C4-2B (cell line): ENCODE results near the gene NINL.

Experiments
- ZFX ChIP-seq: fragments of 450-650 bp; IDR thresholded peaks from 2 replicates; pipeline ENCODE4 v1.6.1; 2017
- TF ChIP-seq, protein P1 (sequence below): fragments of 450-650 bp; conservative IDR thresholded peaks from 2 replicates; pipeline ENCODE4 v1.5.1; 2017; ENCODE audit warnings: mild to moderate bottlenecking

GRCh38 chr20:25507385-25508082 lies 77.8 kb downstream of the NINL start:
- TF ChIP-seq, protein P1, sequence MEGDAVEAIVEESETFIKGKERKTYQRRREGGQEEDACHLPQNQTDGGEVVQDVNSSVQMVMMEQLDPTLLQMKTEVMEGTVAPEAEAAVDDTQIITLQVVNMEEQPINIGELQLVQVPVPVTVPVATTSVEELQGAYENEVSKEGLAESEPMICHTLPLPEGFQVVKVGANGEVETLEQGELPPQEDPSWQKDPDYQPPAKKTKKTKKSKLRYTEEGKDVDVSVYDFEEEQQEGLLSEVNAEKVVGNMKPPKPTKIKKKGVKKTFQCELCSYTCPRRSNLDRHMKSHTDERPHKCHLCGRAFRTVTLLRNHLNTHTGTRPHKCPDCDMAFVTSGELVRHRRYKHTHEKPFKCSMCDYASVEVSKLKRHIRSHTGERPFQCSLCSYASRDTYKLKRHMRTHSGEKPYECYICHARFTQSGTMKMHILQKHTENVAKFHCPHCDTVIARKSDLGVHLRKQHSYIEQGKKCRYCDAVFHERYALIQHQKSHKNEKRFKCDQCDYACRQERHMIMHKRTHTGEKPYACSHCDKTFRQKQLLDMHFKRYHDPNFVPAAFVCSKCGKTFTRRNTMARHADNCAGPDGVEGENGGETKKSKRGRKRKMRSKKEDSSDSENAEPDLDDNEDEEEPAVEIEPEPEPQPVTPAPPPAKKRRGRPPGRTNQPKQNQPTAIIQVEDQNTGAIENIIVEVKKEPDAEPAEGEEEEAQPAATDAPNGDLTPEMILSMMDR, result no peak
- TF ChIP-seq ZFX, result no peak
